Thoracic aorta (tissue), 2 donors: ENCODE results near the gene PGLYRP1. TPM values are rescaled to one million over a fixed set of nuclear protein-coding genes. Genes with fewer than 3 reads are reported as not detected.

Source experiments
- ATAC-seq: fragments of 150-250 bp; one replicate; pipeline ENCODE4 v1.8.0; 2017; ENCODE audit warnings: low read depth; ENCODE audit not compliant: insufficient number of reproducible peaks, low FRiP score
- DNase-seq: peaks from one replicate; pipeline ENCODE4 v3.0.0-alpha.2; 2020; ENCODE audit warnings: low spot score
- H3K27ac ChIP-seq, 2 donors: fragments of 200-600 bp; sonication (generic); 1 replicate in 1 of 2; 2 replicates in 1 of 2; pipeline ENCODE4 v1.5.1; 2016; ENCODE audit warnings: mild to moderate bottlenecking in 2 of 2, moderate library complexity in 2 of 2
- H3K27me3 ChIP-seq: fragments of 200-600 bp; sonication (generic); replicated peaks from 2 replicates; pipeline ENCODE4 v1.6.0; 2016; ENCODE audit warnings: mild to moderate bottlenecking; ENCODE audit not compliant: insufficient read depth
- H3K36me3 ChIP-seq: fragments of 200-600 bp; sonication (generic); one replicate; pipeline ENCODE4 v1.5.1; 2016
- H3K4me1 ChIP-seq, 2 donors: fragments of 200-600 bp; sonication (generic); 1 replicate in 1 of 2; 2 replicates in 1 of 2; pipeline versions ENCODE4 v1.5.1 to v1.6.0; 2016; ENCODE audit warnings: low read depth in 2 of 2, mild to moderate bottlenecking in 1 of 2; ENCODE audit not compliant: control insufficient read depth in 1 of 2
- H3K4me3 ChIP-seq: fragments of 200-600 bp; sonication (generic); 2 replicates; pipeline ENCODE4 v1.5.1; 2016; ENCODE audit warnings: mild to moderate bottlenecking
- H3K9me3 ChIP-seq: fragments of 200-600 bp; sonication (generic); 2 replicates; pipeline ENCODE4 v1.5.1; 2016
- total RNA-seq, 2 donors: library from RNA; depleted of rRNA; stranded (reverse); fragments of >200 nt; gene quantifications; one replicate each; pipeline versions ENCODE4 v1.1.0 to v1.2.3, GENCODE V29; 2016
- TF ChIP-seq, protein P1 (sequence below): fragments of 200-600 bp; sonication (generic); IDR thresholded peaks from one replicate; pipeline ENCODE4 v1.5.1; 2019; ENCODE audit warnings: antibody characterized with exemption

PGLYRP1 gene
- total RNA-seq, 2 donors from 2014 or later: not detected

DNA sequence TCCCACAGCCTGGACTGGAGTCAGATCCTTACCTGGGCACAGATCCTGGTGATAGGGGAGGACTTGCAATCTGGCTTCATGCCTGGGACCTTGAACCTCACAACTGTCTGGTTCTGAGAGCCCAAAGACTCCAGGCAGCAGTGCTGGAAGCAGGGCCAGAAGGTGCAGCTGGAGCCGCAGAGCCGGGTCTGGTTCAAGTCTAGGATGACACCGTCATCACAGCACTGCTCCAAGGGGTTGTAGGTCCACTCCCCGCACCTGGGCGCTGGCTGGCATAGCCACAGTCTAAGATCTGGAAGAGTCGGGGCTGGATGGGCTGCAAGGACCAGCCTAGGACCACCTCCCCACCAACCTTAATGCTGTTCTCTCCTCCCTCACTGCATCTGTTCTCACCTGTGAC, 17.3 kb upstream of the PGLYRP1 start:
- ATAC-seq (no peak), DNase-seq (no peak)
- no peak overlapping the region for H3K27ac ChIP-seq
- no peaks in the 10 kb centered on the region for H3K4me1 ChIP-seq
- no peaks in the 10 kb centered on the region for H3K9me3 ChIP-seq
- TF ChIP-seq, protein P1, sequence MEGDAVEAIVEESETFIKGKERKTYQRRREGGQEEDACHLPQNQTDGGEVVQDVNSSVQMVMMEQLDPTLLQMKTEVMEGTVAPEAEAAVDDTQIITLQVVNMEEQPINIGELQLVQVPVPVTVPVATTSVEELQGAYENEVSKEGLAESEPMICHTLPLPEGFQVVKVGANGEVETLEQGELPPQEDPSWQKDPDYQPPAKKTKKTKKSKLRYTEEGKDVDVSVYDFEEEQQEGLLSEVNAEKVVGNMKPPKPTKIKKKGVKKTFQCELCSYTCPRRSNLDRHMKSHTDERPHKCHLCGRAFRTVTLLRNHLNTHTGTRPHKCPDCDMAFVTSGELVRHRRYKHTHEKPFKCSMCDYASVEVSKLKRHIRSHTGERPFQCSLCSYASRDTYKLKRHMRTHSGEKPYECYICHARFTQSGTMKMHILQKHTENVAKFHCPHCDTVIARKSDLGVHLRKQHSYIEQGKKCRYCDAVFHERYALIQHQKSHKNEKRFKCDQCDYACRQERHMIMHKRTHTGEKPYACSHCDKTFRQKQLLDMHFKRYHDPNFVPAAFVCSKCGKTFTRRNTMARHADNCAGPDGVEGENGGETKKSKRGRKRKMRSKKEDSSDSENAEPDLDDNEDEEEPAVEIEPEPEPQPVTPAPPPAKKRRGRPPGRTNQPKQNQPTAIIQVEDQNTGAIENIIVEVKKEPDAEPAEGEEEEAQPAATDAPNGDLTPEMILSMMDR: no peak
- H3K4me3 ChIP-seq: no peak overlapping the region
- no peaks in the 10 kb centered on the region for H3K27me3 ChIP-seq
- H3K36me3 ChIP-seq: no peaks in the 10 kb centered on the region

DNA sequence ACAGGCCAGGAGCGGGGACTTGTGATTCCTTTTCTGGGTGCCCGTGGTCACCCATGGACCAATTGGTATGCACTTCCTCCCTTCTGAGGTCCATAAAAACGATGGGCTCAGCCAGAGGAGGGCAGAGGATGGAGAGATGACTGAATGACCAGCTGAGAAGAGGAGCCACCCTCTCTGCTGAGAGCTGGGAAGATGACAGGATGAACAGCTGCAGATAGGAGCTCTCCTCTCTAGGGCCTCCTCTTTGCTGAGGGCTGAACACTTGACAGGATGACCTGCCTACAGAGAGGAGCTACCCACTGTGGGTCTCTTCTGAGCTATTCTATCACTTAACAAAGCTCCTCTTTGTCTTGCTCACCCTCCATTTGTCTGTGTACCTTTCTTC, 13.9 kb upstream of the PGLYRP1 start:
- no peaks in the 10 kb centered on the region for H3K36me3 ChIP-seq
- no peak for DNase-seq
- no peak for ATAC-seq
- H3K9me3 ChIP-seq: no peaks in the 10 kb centered on the region
- H3K27me3 ChIP-seq: no peaks in the 10 kb centered on the region
- no peaks in the 10 kb centered on the region for H3K4me1 ChIP-seq
- no peak overlapping the region for H3K4me3 ChIP-seq
- TF ChIP-seq, protein P1: no peak
- no peak overlapping the region for H3K27ac ChIP-seq

DNA sequence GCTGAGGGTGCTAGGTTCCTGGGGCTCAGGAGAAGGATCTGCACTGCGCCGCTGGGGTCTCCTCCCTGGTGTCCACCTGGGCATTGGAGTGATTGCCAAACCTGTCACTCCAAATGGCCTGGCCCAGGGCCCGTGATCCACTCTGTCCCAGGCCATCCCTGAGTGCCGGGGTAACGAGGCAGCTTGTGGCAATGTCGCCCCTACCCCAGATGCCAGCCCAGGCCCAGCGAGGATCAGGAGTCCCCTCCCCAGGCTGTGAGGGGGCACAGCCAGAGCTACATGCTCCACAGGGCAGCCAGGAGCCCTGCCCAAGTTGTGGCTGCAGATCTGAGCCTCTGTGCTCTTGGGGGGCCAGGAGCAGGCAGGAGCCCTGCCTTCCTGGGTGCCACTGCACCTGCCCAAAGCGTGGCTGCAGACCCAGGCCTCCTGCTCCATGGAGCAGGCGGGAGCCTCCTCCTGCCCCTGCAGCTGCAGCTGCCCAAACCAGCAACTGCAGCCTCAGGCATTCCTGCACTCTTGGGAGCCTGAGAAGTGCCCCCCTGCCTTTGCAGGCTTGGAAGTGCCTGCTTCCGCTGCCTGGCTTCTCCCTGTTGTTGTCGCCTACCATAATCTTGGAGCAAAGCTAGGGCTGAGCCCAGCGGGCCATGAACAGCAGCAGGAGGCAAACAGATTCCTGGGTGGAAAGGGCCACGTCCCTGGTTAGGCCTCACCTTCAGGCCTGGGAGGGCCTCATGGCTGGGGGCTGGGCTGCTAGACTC, 13.3 kb upstream of the PGLYRP1 start:
- DNase-seq (no peak), ATAC-seq (no peak)
- Histone ChIP-seq H3K27me3 (no peaks in the 10 kb centered on the region), H3K4me3 (no peak overlapping the region), H3K27ac (no peak overlapping the region), H3K9me3 (no peaks in the 10 kb centered on the region), H3K36me3 (no peaks in the 10 kb centered on the region), H3K4me1 (no peaks in the 10 kb centered on the region)
- TF ChIP-seq, protein P1: no peak

- no peak for ATAC-seq
- H3K27me3 ChIP-seq: no peaks in the 10 kb centered on the region
- H3K4me3 ChIP-seq: no peak overlapping the region
- no peaks in the 10 kb centered on the region for H3K9me3 ChIP-seq
- H3K27ac ChIP-seq: no peak overlapping the region
- H3K4me1 ChIP-seq: no peaks in the 10 kb centered on the region
- TF ChIP-seq, protein P1: no peak
- no peaks in the 10 kb centered on the region for H3K36me3 ChIP-seq
- DNase-seq: no peak
These were observed 12.7 kb upstream of the PGLYRP1 start for GRCh38 chr19:46035546-46035945.

GRCh38 chr19:46033401-46033800, 10.5 kb upstream of the PGLYRP1 start:
- no peak for ATAC-seq
- Histone ChIP-seq H3K9me3 (no peaks in the 10 kb centered on the region), H3K4me3 (no peak overlapping the region), H3K36me3 (no peaks in the 10 kb centered on the region), H3K4me1 (no peaks in the 10 kb centered on the region), H3K27ac (no peak overlapping the region), H3K27me3 (no peaks in the 10 kb centered on the region)
- DNase-seq: no peak
- TF ChIP-seq, protein P1: no peak
